NCI-H1092 treated with DMSO at 0.1 percent for 48 hours (cell line): Measurements from ENCODE around the gene SLFN12.
"Not testable (repeated sequence)": the region's sequence is repeated elsewhere in the genome, so short reads cannot be mapped to it uniquely, and the experiment has no call there.

Experiments used
- DNase-seq: peaks from one replicate; lab custom pipeline; 2025; lab: John Stamatoyannopoulos, UW

Gene SLFN12

DNA sequence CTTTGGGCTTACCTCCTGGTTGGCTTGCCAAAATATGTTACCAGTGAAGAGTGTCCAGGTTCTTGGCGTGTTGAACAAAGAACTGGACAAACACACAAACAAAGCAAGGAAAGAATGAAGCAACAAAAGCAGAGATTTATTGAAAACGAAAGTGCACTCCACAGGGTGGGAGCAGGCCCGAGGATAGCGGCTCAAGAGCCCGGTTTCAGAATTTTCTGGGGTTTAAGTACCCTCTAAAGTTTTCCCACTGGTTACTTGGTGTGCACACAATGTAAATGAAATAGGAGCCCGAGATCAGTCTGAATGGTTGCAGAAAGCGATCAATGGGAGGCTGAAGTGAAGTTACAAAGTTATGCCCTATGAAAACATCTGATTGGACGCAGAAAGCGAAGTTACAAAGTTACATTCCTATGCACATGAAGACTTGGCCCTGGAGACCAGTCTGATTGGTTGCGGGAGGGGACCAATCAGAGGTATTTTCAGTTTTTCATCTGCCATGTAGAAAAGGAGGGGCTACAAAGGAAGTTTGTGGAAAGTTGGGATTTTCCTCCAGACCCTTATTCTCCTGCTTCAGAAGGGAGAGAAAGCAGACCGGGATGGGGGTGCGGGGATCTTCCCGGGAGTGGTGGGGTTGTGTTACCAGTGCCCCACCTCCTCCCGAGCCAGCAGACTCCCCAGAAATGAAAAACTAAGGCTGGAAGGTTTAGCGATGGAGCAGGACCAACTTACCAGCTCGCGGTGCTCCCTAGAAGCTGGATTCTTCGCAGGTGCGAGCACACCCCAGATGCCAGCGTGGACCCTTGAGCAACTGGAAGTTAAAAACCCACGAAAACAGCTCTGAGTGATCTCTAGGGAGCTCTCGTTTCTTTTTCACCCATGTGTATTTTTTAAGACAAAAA is at the start of gene SLFN12:
SLFN12 (minus strand) TSS at position 325 of the 899 bp plus-strand sequence. CDS start 9,472 bp downstream, outside the sequence.
- no peak for DNase-seq

DNA sequence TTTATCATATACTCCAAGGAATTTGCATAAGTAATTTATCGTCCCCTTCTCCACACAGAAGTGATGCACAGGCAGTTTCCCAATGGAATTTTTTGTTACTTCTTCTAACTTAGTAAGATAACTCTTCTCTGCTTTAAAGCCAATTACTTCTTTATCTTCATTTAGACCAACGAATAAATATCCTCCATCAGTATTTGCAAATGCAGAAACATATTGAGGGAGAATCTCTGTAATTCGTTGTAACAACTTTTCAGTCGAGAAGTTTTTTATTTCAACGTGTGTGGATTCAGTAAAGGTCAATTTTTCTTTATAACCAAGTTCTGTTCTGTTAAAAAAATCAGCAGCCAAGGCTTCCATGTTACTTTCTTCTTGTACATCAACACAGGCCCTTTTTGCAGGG is 47.0 kb upstream of the SLFN12 start:
- DNase-seq = no peak

DNA sequence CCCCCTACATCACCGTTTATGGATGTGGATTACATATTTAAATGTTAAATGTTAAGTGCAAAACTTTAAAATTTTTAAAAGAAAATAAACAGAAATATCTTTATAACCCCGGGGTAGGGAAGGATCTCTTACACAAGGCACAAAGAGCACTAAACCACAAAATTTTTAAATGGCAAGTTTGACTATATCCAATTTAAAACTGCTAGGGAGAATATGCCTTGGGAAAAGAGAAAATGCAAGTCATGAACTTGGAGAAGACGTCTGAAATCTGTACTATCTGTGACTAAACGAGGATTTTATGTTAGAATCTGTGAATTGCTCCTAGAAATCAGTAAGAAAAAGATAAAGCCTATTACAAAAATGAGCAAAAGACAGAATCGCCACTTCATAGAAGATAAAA is 44.9 kb upstream of the SLFN12 start:
- no peak for DNase-seq

DNA sequence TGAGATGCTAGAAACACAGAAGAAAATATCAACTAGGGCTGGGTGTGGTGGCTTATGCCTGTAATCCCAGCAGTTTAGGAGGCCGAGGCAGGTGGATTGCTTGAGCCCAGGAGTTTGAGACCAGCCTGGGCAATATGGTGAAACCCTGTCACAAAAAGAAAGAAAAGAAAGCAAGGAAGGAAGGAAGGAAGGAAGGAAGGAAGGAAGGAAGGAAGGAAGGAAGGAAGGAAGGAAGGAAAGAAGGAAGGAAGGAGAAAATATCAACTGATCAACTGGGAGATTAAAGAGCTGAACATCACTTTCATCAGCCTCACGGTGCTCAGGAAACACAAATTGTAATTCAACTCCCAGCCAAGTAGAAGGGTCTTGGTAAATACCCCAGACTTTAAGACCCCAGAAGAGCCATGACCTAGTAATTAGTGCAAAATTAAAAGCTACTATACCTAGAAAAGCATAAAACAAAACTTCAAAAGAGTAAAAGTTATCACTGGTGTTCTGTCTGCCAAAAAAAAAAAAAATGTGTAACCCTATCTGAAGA is 44.1 kb upstream of the SLFN12 start:
- DNase-seq = no peak

DNA sequence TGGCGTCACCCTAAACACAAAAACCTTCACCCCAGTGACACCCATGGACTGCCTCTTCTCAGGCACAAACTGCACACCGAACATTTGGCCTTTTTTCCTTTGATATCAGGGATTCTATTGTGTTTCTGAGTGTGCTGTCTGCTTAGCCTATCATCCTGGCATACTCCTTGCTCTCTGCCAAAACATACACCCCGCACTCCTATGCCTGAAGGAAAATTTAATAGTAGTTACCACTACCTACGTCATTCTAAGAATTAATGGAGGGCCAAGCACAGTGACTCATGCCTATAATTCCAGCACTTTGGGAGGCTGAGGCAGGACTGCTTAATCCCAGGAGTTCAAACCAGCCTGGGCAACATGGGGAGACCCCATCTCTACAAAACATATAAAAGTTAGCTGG is 36.2 kb upstream of the SLFN12 start:
- DNase-seq = no peak

DNA sequence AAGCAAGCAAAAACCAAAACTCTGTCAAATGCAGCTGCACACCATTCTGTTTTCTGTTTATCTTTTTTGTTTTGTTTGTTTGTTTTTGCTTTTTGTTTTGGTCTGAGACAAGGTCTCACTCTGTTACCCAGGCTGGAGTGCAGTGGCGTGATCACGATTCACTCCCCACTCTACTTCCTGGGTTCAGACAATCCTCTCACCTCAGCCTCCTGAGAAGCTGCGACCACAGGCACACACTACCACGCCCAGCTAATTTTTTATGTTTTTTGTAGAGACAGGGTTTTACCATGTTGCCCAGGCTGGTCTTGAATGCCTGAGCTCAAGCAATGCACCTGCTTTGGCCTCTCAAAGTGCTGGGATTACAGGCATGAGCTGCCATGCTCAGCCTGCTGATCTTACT is 35.5 kb upstream of the SLFN12 start:
- no peak for DNase-seq

DNA sequence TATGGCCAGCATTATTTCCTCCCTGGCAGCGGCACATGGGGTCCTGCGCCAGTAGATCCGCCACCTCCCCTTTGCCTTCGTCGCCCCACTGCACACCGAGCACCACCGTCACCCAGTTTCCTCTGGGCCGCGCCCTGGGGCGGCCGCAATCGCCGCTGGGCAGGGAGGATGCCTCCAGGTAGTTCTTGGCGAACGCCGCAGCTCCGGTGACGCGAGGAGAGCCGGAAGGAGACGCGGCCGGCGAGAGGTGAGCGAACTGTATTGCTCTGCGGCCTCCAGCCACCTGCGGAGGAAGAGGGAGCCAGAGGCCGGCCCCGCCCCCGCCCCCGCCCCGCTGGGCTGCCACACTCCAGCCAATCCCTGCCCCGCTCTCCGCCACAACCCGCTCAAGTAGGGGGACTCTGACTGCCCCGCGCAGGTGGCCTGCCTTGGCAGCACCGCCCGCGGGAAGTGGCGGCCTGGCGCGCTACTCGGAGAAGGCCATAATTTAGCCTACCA is 28.1 kb upstream of the SLFN12 start:
- peak; percentile 43 for DNase-seq

DNA sequence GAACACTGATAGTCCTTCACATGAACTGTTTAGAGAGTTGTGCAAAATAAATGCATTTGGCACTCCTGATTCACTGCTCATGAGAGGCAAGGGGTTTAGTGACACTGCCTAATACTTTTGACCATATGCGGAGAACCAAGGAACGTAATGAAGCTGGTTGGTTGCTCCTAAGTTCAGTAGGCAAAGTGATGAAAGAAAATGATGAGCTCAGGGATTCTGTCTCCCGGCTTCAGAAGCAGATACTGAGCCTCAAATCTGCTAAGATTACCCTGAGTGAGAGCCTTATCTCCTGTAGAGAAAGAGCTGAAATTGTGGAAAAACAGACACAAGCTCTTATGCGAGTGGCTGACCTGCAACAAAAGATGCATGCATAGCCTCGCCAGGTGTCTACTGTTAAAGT is 21.7 kb upstream of the SLFN12 start:
- not testable (repeated sequence) for DNase-seq

DNA sequence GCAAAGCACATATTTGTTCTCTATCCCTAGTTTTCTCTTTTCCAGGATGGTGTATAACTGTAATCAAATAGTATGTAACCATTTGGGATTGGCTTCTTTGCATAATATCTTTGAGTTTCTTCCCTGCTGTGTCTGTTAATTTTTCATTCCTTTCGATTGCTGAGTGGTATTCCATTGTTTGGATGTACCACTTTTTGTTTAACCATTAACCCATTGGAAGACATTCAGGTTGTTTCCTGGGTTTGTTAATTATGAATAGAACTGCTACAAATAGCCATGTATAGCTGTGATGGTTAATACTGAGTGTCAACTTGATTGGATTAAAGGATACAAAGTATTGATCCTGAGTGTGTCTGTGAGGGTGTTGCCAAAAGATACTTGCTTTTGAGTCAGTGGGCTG is 20.9 kb upstream of the SLFN12 start:
- DNase-seq = no peak

DNA sequence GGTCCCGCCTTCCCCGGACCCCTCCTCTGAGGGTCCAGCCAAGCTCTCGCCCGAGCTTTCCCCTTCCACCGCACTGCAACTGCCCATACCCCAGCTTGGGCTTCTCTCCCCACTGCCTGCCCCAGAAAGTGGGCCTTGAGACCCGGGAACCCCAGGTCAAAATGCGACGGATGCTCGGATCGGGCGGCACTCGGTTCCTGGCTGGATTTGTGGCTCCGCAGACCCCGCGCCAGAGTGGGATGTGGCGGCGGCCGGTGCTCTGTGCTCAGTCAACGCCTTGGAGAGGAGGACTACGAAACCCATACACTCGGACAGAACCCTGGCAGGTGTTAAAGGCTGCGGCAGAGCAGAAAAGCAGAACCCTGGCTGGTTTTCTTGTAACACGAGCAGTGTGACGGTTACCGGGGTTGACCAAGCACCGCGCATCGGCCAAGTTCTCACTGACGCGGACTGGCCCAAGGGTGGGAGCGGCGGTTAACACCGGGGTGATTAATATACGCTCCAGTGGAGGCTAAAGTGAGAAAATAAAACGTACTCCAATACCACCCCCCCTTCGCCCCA is 17.2 kb upstream of the SLFN12 start:
- DNase-seq = no peak

DNA sequence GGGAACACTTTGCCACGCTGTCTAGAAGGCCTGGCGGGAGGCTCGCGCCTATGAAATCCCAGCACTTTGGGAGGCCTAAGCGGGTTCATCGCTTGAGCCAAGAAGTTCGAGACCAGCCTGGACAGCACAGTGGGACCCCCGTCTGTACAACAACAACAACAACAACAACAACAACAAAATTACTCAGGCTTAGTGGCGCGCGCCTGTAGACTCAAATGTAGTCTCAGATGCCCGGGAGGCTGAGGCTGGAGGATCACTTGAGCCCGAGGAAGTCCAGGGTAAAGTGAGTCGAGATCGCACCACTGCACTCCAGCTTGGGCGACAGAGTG is 16.6 kb upstream of the SLFN12 start:
- DNase-seq = no peak

DNA sequence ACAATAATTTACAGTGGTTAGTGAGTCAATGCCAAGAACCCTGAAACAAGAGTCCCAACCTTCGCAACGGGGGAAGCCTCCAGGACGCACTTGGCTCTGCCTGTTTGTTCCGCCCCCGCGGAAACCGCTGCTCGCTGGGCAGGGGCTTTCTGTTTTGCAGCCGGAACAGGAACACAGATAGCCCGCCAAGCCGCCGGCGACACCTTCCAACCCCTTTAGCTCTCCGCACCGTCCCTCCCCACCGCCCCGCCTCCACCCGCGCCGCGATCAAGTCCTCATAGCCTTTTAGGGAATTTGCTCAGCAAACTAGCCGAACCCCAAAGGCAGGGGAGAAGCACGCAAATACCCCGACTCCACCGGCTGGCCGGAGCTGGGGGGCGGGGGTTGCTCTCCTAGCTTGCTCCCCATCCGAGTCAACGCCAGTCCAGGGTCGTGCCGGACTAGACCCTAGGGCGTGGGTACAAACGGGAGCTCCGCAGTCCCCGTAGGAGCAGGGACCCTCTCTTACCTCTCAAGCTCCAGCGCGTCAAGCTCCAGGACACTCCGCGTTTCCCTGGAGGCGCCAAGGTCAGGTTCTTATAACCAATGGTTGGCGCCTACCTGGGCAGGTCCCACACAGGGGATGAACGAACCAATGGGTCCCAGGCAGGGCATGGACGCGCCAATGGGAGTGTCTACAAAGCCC is 16.1 kb upstream of the SLFN12 start, which contains the start of gene SLFN13:
SLFN13 (minus strand) TSS at position 553 of the 685 bp plus-strand sequence. CDS start 3,086 bp downstream, outside the sequence.
- peak; percentile 10 for DNase-seq

DNA sequence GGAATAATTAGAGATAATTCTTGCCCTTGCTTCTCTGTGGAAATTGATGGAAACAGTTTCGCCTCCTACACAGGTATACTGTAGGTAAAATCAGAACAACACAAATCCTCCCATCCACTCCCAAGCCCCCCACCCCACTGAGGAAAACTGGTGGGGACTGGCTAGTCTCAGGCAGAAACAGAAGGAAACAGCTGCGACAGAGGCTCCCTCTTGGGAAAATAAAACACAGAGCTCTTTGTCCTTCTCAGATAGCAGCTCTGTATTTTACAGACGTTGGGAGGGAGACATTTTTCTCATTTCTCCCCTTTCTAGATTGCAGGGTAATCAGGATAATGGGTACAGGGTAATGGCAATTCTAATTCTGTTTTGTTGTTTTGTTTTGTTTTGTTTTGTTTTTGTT is 15.2 kb upstream of the SLFN12 start:
- no peak for DNase-seq

DNA sequence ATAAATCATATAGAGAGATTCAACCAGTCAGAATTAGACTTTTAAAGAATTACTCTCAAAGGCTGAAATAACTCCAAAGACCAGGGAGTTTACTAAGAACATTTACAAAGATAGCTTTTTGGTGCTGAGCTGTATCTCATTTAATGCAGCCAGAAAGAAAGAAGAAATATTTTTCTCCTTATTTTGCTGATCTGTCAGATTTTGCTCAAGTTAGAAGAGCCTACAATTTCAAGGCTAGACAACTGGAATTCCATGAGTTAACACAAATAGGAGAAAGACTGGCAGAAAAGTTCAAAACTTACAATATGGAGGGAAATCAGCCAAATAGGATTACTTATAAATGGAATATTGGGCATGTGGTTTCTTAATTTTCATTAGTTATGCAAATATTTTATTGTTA is 6.1 kb upstream of the SLFN12 start:
- no peak for DNase-seq

DNA sequence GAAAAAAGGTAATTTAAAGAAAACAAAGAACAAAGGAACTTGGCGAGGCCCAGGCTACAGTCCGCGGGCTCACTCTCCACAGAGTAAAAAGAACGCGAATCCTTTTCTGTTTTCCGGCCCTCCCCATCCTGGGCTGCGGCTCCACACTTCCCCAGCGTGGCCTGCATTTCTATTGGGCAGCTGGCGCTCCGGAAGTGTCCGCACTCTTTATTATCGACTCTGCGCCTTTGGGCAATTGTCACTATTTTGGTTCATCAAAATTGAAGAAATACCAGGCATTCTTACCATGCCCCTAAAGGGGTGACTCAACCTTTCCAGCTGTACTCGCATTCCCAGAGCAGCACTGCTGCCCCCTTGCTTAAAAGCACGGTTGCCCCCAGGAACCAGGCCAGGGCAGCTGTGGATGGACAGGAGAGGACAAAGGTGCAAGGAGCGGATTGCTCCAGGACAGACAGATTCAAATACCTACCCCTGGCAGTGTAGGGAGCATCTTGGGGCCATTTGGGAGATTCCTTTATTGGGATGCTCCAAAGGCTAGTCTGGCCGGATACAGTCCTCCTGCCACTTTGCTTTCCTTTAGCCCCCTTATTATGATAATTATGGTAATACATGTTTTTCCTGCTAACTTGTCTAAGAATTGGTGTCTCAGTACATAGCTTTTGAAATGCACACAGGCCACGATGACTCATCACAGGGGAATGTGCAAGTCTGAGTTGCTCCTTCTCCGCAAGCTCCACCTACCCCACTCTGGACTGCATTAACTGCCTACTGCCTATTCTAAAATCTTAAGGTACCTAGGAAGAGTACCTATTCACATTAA is 985 bp upstream of the SLFN12 start:
- no peak for DNase-seq

DNA sequence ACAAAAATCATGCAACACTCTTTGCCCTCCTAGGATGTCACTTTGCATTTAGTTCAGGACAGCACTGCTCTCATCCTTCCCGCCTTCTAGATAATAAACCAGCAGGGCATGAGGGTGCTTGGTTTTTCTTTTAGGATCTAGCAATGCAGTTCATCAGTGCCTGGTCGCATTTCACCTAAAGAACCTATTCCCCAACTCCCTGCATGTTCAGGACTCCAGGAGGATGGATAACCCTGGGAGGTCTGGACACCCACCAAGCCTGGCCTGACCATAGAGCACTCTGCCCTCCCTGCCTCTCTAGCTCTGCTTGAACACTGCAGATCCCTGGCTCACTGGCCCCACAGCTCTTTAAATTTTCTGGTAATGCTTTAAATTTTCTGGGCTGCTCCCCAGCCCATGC is 2.6 kb downstream of the SLFN12 start:
- DNase-seq = no peak

DNA sequence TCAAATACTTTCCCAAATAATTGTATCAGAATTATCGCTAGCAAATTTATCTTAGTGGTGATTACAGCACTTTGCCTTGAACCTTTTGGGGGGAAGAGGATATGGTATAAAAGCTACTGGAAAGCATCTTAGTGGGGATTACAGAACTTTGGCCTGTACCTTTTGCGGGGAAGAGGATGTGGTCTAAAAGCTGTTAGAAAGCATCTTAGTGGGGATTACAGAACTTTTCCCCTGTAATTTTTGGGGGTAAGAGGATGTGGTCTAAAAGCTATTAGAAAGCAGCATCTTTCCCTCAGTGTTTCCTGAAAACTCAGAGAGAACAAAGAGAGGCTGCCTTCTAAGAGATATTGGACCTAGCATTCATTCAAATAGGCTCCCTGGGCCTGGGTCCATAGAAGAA is 4.1 kb downstream of the SLFN12 start:
- DNase-seq = no peak

DNA sequence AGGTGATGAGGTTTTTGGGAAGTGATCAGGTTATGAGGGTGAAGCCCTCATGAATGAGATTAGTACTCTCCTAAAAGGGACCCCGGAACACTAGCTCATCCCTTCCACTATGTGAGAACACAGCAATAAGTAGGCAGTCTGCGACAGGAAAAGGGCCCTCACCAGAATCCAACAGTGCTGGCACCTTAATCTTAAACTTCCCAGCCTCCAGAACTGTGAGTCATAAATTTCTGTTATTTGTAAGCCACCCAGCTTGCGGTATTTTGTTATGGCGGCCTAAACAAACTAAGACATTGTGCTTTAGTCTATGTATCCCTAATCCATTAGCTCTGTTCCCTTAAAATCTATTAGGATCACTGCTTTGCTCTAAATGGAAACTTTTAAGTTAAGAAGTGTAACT is 8.5 kb downstream of the SLFN12 start:
- DNase-seq = no peak

DNA sequence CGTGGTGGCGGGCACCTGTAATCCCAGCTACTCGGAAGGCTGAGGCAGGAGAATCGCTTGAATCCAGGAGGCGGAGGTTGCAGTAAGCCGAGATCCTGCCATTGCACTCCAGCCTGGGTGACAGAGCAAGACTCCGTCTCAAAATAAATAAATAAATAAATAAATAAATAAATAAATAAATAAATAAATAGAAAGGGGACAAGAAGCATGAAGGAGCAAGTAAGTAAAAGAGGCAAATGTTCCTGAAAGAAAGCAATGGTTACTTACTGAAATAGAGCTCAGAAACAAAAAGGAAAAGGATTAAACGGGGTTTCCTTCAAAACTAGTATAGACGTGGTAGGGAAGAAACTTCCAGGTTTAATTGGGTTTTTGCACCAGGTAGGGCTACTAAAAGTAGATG is 11.2 kb downstream of the SLFN12 start:
- DNase-seq = not testable (repeated sequence)

DNA sequence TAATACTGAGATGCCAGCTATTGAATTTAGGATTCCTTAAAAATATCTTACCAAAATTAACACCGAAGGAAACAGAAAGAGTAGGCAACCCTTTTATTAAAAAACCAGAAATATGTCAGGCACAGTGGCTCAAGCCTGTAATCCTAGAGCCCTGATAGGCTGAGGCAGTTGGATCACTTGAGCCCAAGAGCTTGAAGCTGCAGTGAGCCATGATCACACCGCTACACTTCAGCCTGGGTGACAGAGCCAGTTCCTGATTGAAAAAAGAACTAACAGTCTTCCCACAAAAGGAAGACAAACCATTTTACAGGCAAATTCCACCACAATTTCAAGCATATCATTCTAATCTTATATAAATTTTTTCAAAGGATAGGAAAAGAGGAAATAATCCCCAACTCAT is 15.6 kb downstream of the SLFN12 start:
- no peak for DNase-seq

DNA sequence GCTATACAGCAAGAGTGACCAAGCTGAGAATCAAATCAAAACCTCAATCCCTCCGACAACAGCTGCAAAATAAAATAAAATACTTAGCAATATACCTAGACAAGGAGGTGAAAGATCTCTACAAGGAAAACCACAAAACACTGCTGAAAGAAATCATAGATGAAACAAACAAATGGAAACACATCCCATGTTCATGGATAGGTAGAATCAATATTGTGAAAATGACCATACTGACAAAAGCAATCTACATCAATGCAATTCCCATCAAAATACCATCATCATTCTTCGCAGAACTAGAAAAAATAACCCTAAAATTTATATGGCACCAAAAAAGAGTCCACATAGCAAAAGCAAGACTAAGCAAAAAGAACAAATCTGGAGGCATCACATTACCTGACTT is 17.6 kb downstream of the SLFN12 start:
- DNase-seq = not testable (repeated sequence)

DNA sequence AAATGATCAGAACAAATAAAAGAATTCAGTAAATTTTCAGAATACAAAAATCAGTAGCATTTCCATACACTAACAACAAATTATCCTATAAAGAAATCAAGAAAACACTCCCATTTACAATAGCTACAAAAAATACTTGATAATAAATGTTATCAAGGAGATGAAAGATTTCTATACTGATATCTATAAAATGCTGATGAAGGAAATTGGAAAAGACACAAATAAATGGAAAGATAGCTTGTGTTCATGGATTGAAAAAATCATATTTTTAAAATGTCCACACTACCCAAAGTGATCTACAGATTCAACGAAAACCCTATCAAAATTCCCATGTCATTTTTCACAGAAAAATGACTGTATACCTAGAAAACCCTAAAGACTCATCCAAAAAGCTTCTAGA is 18.1 kb downstream of the SLFN12 start:
- no peak for DNase-seq
